Uterus (tissue), 4 donors: ENCODE results near the gene KIAA1328. TPM values are rescaled to one million over a fixed set of nuclear protein-coding genes. Genes with fewer than 3 reads are reported as not detected.
"Not testable (repeated sequence)": the region's sequence is repeated elsewhere in the genome, so short reads cannot be mapped to it uniquely, and the experiment has no call there.

Experiments
- DNase-seq, 2 donors: peaks; one replicate each; pipeline ENCODE4 v3.0.0-alpha.2; 2019 to 2020
- H3K27ac ChIP-seq, 2 donors: fragments of 200-600 bp; sonication (generic); 1 replicate in 1 of 2; 2 replicates in 1 of 2; pipeline ENCODE4 v1.5.1; 2016 to 2018
- H3K27me3 ChIP-seq, 2 donors: fragments of 200-600 bp; sonication (generic); one replicate each; pipeline ENCODE4 v1.5.1; 2018 to 2019; ENCODE audit warnings: control low read depth in 1 of 2
- H3K36me3 ChIP-seq, 2 donors: fragments of 200-600 bp; sonication (generic); one replicate each; pipeline ENCODE4 v1.5.1; 2019; ENCODE audit warnings: control low read depth in 1 of 2
- H3K4me1 ChIP-seq, 2 donors: fragments of 200-600 bp; sonication (generic); one replicate each; pipeline ENCODE4 v1.5.1; 2018 to 2019; ENCODE audit warnings: control low read depth in 1 of 2
- H3K4me3 ChIP-seq, 2 donors: fragments of 200-600 bp; sonication (generic); 1 replicate in 1 of 2; 2 replicates in 1 of 2; pipeline ENCODE4 v1.5.1; 2018 to 2019; ENCODE audit warnings: mild to moderate bottlenecking in 1 of 2
- H3K9me3 ChIP-seq, 2 donors: fragments of 200-600 bp; sonication (generic); one replicate each; pipeline ENCODE4 v1.5.1; 2019; ENCODE audit warnings: control low read depth in 1 of 2
- CTCF ChIP-seq, 4 experiments: fragments of 200-600 bp in 2 of 4; fragments of 450-650 bp in 2 of 4; sonication (generic) in 2 of 4; IDR thresholded peaks; one replicate each; pipeline ENCODE4 v1.5.1; 2016 to 2019; ENCODE audit warnings: antibody characterized with exemption in 4 of 4, mild to moderate bottlenecking in 2 of 4, moderate library complexity in 1 of 4
- POLR2A ChIP-seq, 2 donors: fragments of 450-650 bp; IDR thresholded peaks; one replicate each; pipeline ENCODE4 v1.6.1; 2016; ENCODE audit warnings: antibody characterized with exemption in 2 of 2, mild to moderate bottlenecking in 1 of 2, moderate library complexity in 1 of 2
- intact Hi-C: fragments of 100-400 bp; cut with DNase I; formaldehyde crosslinking; loops from one replicate; pipeline ENCODE4 v1.15.1; 2023; ENCODE audit warnings: low total_unique reads
- total RNA-seq, 4 donors: library from RNA; depleted of rRNA in 3 of 4; stranded (reverse); fragments of >200 nt in 3 of 4; gene quantifications; one replicate each; pipeline versions ENCODE4 v1.1.0 to v1.2.4, GENCODE V29; 2014 to 2023
- donor health status: DM: yes; HTN: yes; CAD: no.

Gene KIAA1328
- total RNA-seq, 4 donors from 2014 or later = 16.5 to 55.1 (median 31.7) TPM

GRCh38 chr18:36872329-36872728, 43.4 kb downstream of the KIAA1328 start:
- Histone ChIP-seq H3K4me1 (no peaks in the 10 kb centered on the region), H3K4me3 (no peak overlapping the region), H3K9me3 (peaks cover 0 to 6% of the 10 kb centered on the region in 2 donors), H3K27ac (no peak overlapping the region), H3K27me3 (no peaks in the 10 kb centered on the region), H3K36me3 (no peaks in the 10 kb centered on the region)
- no peak for DNase-seq
- intact Hi-C loops = no loop called here
- no peak for TF ChIP-seq POLR2A (IDR thresholded peaks at IDR 0.05)
- TF ChIP-seq CTCF (IDR thresholded peaks at IDR 0.05) = no peak

- H3K4me3 ChIP-seq, DNase-seq, H3K36me3 ChIP-seq, intact Hi-C loops, H3K4me1 ChIP-seq, H3K27ac ChIP-seq, H3K9me3 ChIP-seq, H3K27me3 ChIP-seq: not testable (repeated sequence)
Observed at GRCh38 chr18:36873826-36874225, 44.9 kb downstream of the KIAA1328 start.

- H3K4me1 ChIP-seq, intact Hi-C loops, H3K9me3 ChIP-seq, H3K36me3 ChIP-seq, H3K4me3 ChIP-seq, H3K27ac ChIP-seq, H3K27me3 ChIP-seq, DNase-seq: not testable (repeated sequence)
Observed at GRCh38 chr18:36879796-36880195, 50.9 kb downstream of the KIAA1328 start.

- no peaks in the 10 kb centered on the region for H3K4me1 ChIP-seq
- no peak overlapping the region for H3K4me3 ChIP-seq
- no peaks in the 10 kb centered on the region for H3K9me3 ChIP-seq
- no peaks in the 10 kb centered on the region for H3K27me3 ChIP-seq
- intact Hi-C loops = no loop called here
- TF ChIP-seq POLR2A (IDR thresholded peaks at IDR 0.05) = no peak
- TF ChIP-seq CTCF (IDR thresholded peaks at IDR 0.05) = no peak
- H3K36me3 ChIP-seq = no peaks in the 10 kb centered on the region
- H3K27ac ChIP-seq = no peak overlapping the region
- no peak for DNase-seq
Observed at GRCh38 chr18:36885981-36886380, 57.1 kb downstream of the KIAA1328 start.

- no peak for TF ChIP-seq POLR2A (IDR thresholded peaks at IDR 0.05)
- TF ChIP-seq CTCF (IDR thresholded peaks at IDR 0.05) = no peak
- intact Hi-C loops = no loop called here
- no peaks in the 10 kb centered on the region for H3K4me1 ChIP-seq
- DNase-seq = no peak
- H3K27ac ChIP-seq = no peak overlapping the region
- no peaks in the 10 kb centered on the region for H3K9me3 ChIP-seq
- H3K36me3 ChIP-seq = no peaks in the 10 kb centered on the region
- H3K4me3 ChIP-seq = no peak overlapping the region
- no peaks in the 10 kb centered on the region for H3K27me3 ChIP-seq
Observed at GRCh38 chr18:36887114-36887513, 58.2 kb downstream of the KIAA1328 start.

GRCh38 chr18:36887864-36888263, 58.9 kb downstream of the KIAA1328 start:
- Histone ChIP-seq H3K27me3 (no peaks in the 10 kb centered on the region), H3K4me1 (no peaks in the 10 kb centered on the region), H3K9me3 (no peaks in the 10 kb centered on the region), H3K4me3 (no peak overlapping the region), H3K36me3 (no peaks in the 10 kb centered on the region), H3K27ac (no peak overlapping the region)
- DNase-seq = no peak
- no peak for TF ChIP-seq POLR2A (IDR thresholded peaks at IDR 0.05)
- intact Hi-C loops = no loop called here

- no peaks in the 10 kb centered on the region for H3K4me1 ChIP-seq
- no peak for DNase-seq
- no peaks in the 10 kb centered on the region for H3K36me3 ChIP-seq
- no peak overlapping the region for H3K27ac ChIP-seq
- no peaks in the 10 kb centered on the region for H3K9me3 ChIP-seq
- TF ChIP-seq CTCF (IDR thresholded peaks at IDR 0.05) (no peak), POLR2A (IDR thresholded peaks at IDR 0.05) (no peak)
- H3K4me3 ChIP-seq = no peak overlapping the region
- intact Hi-C loops = no loop called here
- H3K27me3 ChIP-seq = no peaks in the 10 kb centered on the region
Observed at GRCh38 chr18:36888778-36889177, 59.9 kb downstream of the KIAA1328 start.
